Suprapubic skin (tissue), 4 donors: ENCODE data around the gene PTHLH.

Experiments
- POLR2A ChIP-seq, 2 donors: fragments of 450-650 bp; IDR thresholded peaks; one replicate each; pipeline ENCODE4 v1.6.1; 2017; ENCODE audit warnings: antibody characterized with exemption in 2 of 2, mild to moderate bottlenecking in 2 of 2, moderate library complexity in 2 of 2
- POLR2AphosphoS5 ChIP-seq, 3 donors: sonication (generic); formaldehyde crosslinking; IDR thresholded peaks; one replicate each; pipeline ENCODE4 v1.6.1; 2017; ENCODE audit warnings: antibody characterized with exemption in 3 of 3
- TF ChIP-seq, protein P1 (sequence below), 2 donors: fragments of 200-600 bp in 1 of 2; fragments of 450-650 bp in 1 of 2; sonication (generic) in 1 of 2; IDR thresholded peaks; one replicate each; pipeline ENCODE4 v1.5.1; 2016 to 2019; ENCODE audit warnings: antibody characterized with exemption in 2 of 2, mild to moderate bottlenecking in 1 of 2, moderate library complexity in 1 of 2

DNA sequence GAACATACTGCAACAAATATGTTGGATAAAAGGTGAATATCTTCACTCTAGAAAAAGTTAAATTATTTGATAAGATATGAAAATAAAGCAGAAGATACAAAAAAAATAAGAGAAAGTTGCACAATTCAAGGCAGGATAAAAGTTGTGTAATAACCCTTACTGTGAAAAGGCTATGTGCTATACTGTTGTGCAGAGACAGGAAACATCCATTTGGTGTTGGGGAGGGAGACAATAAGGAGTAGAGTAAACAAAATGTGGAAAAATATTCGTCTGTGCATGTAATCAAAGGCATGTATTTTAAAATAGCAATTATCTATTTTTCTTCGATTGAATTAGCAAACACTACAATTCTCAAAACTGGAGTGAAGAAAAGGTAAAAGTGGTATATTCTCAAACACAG, 34.8 kb downstream of the PTHLH start:
- TF ChIP-seq, protein P1, sequence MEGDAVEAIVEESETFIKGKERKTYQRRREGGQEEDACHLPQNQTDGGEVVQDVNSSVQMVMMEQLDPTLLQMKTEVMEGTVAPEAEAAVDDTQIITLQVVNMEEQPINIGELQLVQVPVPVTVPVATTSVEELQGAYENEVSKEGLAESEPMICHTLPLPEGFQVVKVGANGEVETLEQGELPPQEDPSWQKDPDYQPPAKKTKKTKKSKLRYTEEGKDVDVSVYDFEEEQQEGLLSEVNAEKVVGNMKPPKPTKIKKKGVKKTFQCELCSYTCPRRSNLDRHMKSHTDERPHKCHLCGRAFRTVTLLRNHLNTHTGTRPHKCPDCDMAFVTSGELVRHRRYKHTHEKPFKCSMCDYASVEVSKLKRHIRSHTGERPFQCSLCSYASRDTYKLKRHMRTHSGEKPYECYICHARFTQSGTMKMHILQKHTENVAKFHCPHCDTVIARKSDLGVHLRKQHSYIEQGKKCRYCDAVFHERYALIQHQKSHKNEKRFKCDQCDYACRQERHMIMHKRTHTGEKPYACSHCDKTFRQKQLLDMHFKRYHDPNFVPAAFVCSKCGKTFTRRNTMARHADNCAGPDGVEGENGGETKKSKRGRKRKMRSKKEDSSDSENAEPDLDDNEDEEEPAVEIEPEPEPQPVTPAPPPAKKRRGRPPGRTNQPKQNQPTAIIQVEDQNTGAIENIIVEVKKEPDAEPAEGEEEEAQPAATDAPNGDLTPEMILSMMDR (IDR thresholded peaks at IDR 0.05), result no peak
- TF ChIP-seq POLR2A (IDR thresholded peaks at IDR 0.05), result no peak
- no peak for TF ChIP-seq POLR2AphosphoS5 (IDR thresholded peaks at IDR 0.05)
